PC-9 (cell line): ENCODE measurements around the gene ISG15.
"Not testable (repeated sequence)": the region's sequence is repeated elsewhere in the genome, so short reads cannot be mapped to it uniquely, and the experiment has no call there.

Source experiments
- EZH2 ChIP-seq: fragments of 200-600 bp; sonication (generic); IDR thresholded peaks from 2 replicates; pipeline ENCODE4 v1.8.0; 2017; ENCODE audit warnings: antibody characterized with exemption, low read depth
- TF ChIP-seq, protein P1 (sequence below): fragments of 200-600 bp; sonication (generic); conservative IDR thresholded peaks from 2 replicates; pipeline ENCODE4 v1.6.1; 2017; ENCODE audit warnings: mixed run types, antibody characterized with exemption, mild to moderate bottlenecking, moderate library complexity

DNA sequence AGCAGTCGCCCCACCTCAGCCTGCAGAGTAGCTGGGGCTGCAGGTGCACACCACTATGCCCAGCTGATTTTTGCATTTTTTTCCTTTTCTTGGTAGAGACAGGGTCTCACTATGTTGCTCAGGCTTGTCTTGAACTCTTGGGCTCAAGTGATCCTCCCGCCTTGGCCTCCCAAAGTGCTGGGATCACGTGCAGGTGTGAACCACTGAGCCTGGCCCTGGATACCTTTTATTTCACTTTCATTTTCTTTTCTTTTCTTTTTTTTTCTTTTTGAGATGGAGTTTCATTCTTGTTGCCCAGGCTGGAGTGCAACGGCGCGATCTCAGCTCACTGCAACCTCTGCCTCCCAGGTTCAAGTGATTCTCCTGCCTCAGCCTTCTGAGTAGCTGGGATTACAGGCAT, 22.0 kb upstream of the ISG15 start:
- TF ChIP-seq, protein P1, sequence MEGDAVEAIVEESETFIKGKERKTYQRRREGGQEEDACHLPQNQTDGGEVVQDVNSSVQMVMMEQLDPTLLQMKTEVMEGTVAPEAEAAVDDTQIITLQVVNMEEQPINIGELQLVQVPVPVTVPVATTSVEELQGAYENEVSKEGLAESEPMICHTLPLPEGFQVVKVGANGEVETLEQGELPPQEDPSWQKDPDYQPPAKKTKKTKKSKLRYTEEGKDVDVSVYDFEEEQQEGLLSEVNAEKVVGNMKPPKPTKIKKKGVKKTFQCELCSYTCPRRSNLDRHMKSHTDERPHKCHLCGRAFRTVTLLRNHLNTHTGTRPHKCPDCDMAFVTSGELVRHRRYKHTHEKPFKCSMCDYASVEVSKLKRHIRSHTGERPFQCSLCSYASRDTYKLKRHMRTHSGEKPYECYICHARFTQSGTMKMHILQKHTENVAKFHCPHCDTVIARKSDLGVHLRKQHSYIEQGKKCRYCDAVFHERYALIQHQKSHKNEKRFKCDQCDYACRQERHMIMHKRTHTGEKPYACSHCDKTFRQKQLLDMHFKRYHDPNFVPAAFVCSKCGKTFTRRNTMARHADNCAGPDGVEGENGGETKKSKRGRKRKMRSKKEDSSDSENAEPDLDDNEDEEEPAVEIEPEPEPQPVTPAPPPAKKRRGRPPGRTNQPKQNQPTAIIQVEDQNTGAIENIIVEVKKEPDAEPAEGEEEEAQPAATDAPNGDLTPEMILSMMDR, result not testable (repeated sequence)
- TF ChIP-seq EZH2, result not testable (repeated sequence)
